T-helper 1 cell treated with Interleukin-12 subunit alpha and Interleukin-12 subunit beta and Interleukin-4 antibody, amounts not matched to agents 30 μg/mL and 1 μg/mL, for 36 hours (primary cell): ENCODE measurements around the gene SCRN2.

Experiments
- H3K27ac Mint-ChIP-seq: one replicate; pipeline ENCODE4 v1.8.0; 2021; ENCODE audit warnings: mild to moderate bottlenecking, mixed read lengths
- H3K27me3 Mint-ChIP-seq: one replicate; pipeline ENCODE4 v1.8.0; 2021; ENCODE audit warnings: low read depth, mixed read lengths
- H3K36me3 Mint-ChIP-seq: one replicate; pipeline ENCODE4 v1.8.0; 2021; ENCODE audit warnings: low read depth, mixed read lengths
- H3K4me1 Mint-ChIP-seq: one replicate; pipeline ENCODE4 v1.8.0; 2021; ENCODE audit warnings: low read depth, mixed read lengths
- H3K4me3 Mint-ChIP-seq: one replicate; pipeline ENCODE4 v1.8.0; 2021; ENCODE audit warnings: mild to moderate bottlenecking, moderate library complexity, mixed read lengths
- H3K9me3 Mint-ChIP-seq: one replicate; pipeline ENCODE4 v1.8.0; 2021; ENCODE audit warnings: mixed read lengths

Gene SCRN2

GRCh38 chr17:47829870-47830269 lies 11.2 kb downstream of the SCRN2 start:
- peak overlapping the region; percentile 97 for H3K4me3 Mint-ChIP-seq
- H3K27ac Mint-ChIP-seq: peak overlapping the region; percentile 95
- peaks cover 19% of the 10 kb centered on the region for H3K36me3 Mint-ChIP-seq
- peaks cover 25% of the 10 kb centered on the region for H3K4me1 Mint-ChIP-seq
- no peaks in the 10 kb centered on the region for H3K27me3 Mint-ChIP-seq
- no peaks in the 10 kb centered on the region for H3K9me3 Mint-ChIP-seq

- no peaks in the 10 kb centered on the region for H3K27me3 Mint-ChIP-seq
- H3K27ac Mint-ChIP-seq: no peak overlapping the region
- H3K4me1 Mint-ChIP-seq: peaks cover 19% of the 10 kb centered on the region
- no peaks in the 10 kb centered on the region for H3K9me3 Mint-ChIP-seq
- H3K4me3 Mint-ChIP-seq: no peak overlapping the region
- H3K36me3 Mint-ChIP-seq: peaks cover 25% of the 10 kb centered on the region
Observed at GRCh38 chr17:47823519-47823918, 17.6 kb downstream of the SCRN2 start.

- Mint-ChIP-seq H3K27me3 (no peaks in the 10 kb centered on the region), H3K4me1 (peaks cover 18% of the 10 kb centered on the region), H3K9me3 (no peaks in the 10 kb centered on the region), H3K4me3 (no peak overlapping the region), H3K36me3 (peaks cover 22% of the 10 kb centered on the region), H3K27ac (no peak overlapping the region)
Observed at GRCh38 chr17:47822785-47823184, 18.3 kb downstream of the SCRN2 start.

GRCh38 chr17:47821424-47822391 lies 19.4 kb downstream of the SCRN2 start, which contains the start of gene OSBPL7:
TSS of gene OSBPL7 (minus strand) at chr17:47821794. CDS start at chr17:47820278, 1,516 bp downstream.
- H3K4me3 Mint-ChIP-seq: peak within 1 kb of the TSS; percentile 98
- H3K27ac Mint-ChIP-seq: peak within 1 kb of the TSS; percentile 90
- H3K27me3 Mint-ChIP-seq: no peaks in the 10 kb centered on the region
- H3K36me3 Mint-ChIP-seq: peaks cover 23% of the 10 kb centered on the region
- peaks cover 18% of the 10 kb centered on the region for H3K4me1 Mint-ChIP-seq
- H3K9me3 Mint-ChIP-seq: no peaks in the 10 kb centered on the region

- peak overlapping the region; percentile 98 for H3K4me3 Mint-ChIP-seq
- no peaks in the 10 kb centered on the region for H3K9me3 Mint-ChIP-seq
- H3K36me3 Mint-ChIP-seq: peaks cover 16% of the 10 kb centered on the region
- H3K27me3 Mint-ChIP-seq: no peaks in the 10 kb centered on the region
- H3K4me1 Mint-ChIP-seq: peaks cover 18% of the 10 kb centered on the region
- peak overlapping the region; percentile 90 for H3K27ac Mint-ChIP-seq
Observed at GRCh38 chr17:47821031-47821423, 20.0 kb downstream of the SCRN2 start.

- no peaks in the 10 kb centered on the region for H3K27me3 Mint-ChIP-seq
- H3K27ac Mint-ChIP-seq: peak overlapping the region; percentile 90
- peaks cover 19% of the 10 kb centered on the region for H3K36me3 Mint-ChIP-seq
- H3K4me1 Mint-ChIP-seq: peaks cover 18% of the 10 kb centered on the region
- no peaks in the 10 kb centered on the region for H3K9me3 Mint-ChIP-seq
- H3K4me3 Mint-ChIP-seq: peak overlapping the region; percentile 98
Observed at GRCh38 chr17:47820033-47820789, 20.9 kb downstream of the SCRN2 start.

GRCh38 chr17:47819475-47819874 lies 21.6 kb downstream of the SCRN2 start:
- H3K4me1 Mint-ChIP-seq: peaks cover 18% of the 10 kb centered on the region
- peaks cover 18% of the 10 kb centered on the region for H3K36me3 Mint-ChIP-seq
- H3K27ac Mint-ChIP-seq: no peak overlapping the region
- H3K9me3 Mint-ChIP-seq: no peaks in the 10 kb centered on the region
- H3K27me3 Mint-ChIP-seq: no peaks in the 10 kb centered on the region
- H3K4me3 Mint-ChIP-seq: peak overlapping the region; percentile 14

GRCh38 chr17:47818002-47818695 lies 22.9 kb downstream of the SCRN2 start:
- Mint-ChIP-seq H3K4me1 (peaks cover 18% of the 10 kb centered on the region), H3K36me3 (peaks cover 16% of the 10 kb centered on the region), H3K27me3 (no peaks in the 10 kb centered on the region), H3K9me3 (no peaks in the 10 kb centered on the region), H3K27ac (no peak overlapping the region), H3K4me3 (no peak overlapping the region)

GRCh38 chr17:47816947-47817346 lies 24.1 kb downstream of the SCRN2 start:
- Mint-ChIP-seq H3K36me3 (peaks cover 25% of the 10 kb centered on the region), H3K27ac (no peak overlapping the region), H3K9me3 (no peaks in the 10 kb centered on the region), H3K27me3 (no peaks in the 10 kb centered on the region), H3K4me3 (no peak overlapping the region), H3K4me1 (peaks cover 16% of the 10 kb centered on the region)

- Mint-ChIP-seq H3K4me3 (no peak overlapping the region), H3K27ac (no peak overlapping the region), H3K4me1 (peaks cover 10% of the 10 kb centered on the region), H3K9me3 (no peaks in the 10 kb centered on the region), H3K27me3 (no peaks in the 10 kb centered on the region), H3K36me3 (peaks cover 27% of the 10 kb centered on the region)
Observed at GRCh38 chr17:47816111-47816735, 24.9 kb downstream of the SCRN2 start.

- H3K36me3 Mint-ChIP-seq: peaks cover 29% of the 10 kb centered on the region
- no peak overlapping the region for H3K27ac Mint-ChIP-seq
- H3K9me3 Mint-ChIP-seq: no peaks in the 10 kb centered on the region
- H3K4me1 Mint-ChIP-seq: peaks cover 2% of the 10 kb centered on the region
- H3K4me3 Mint-ChIP-seq: no peak overlapping the region
- no peaks in the 10 kb centered on the region for H3K27me3 Mint-ChIP-seq
Observed at GRCh38 chr17:47815106-47815918, 25.8 kb downstream of the SCRN2 start.

- Mint-ChIP-seq H3K27ac (no peak overlapping the region), H3K9me3 (no peaks in the 10 kb centered on the region), H3K27me3 (no peaks in the 10 kb centered on the region), H3K36me3 (peaks cover 37% of the 10 kb centered on the region), H3K4me3 (no peak overlapping the region), H3K4me1 (peaks cover 2% of the 10 kb centered on the region)
Observed at GRCh38 chr17:47813512-47814031, 27.5 kb downstream of the SCRN2 start.

GRCh38 chr17:47813077-47813476 lies 28.0 kb downstream of the SCRN2 start:
- Mint-ChIP-seq H3K27me3 (no peaks in the 10 kb centered on the region), H3K36me3 (peaks cover 37% of the 10 kb centered on the region), H3K4me3 (no peak overlapping the region), H3K27ac (no peak overlapping the region), H3K9me3 (no peaks in the 10 kb centered on the region), H3K4me1 (peaks cover 2% of the 10 kb centered on the region)
